HCT116 (cell line): ENCODE results near the gene GNB5. TPM values are rescaled to one million over a fixed set of nuclear protein-coding genes. Genes with fewer than 3 reads are reported as not detected.

Experiments used
- ATAC-seq: fragments of 200-7000 bp; cut with Tn5 transposase; 2 replicates; pipeline ENCODE4 v1.9.1; 2020; ENCODE audit warnings: mild to moderate bottlenecking, moderate library complexity
- BruUV-seq: library from RNA; stranded (reverse); fragments of 400-500 nt; replicated peaks from 2 replicates; lab custom pipeline; 2021; lab: Mats Ljungman, UMichigan
- CTCF ChIA-PET: fragments of 300-600 bp; sonication (Branson Sonifier 250); formaldehyde crosslinking; loops from one replicate; lab custom pipeline; 2021; ENCODE audit warnings: antibody characterized with exemption; lab: Charles Lee
- POLR2A ChIA-PET: fragments of 300-600, 350-600 bp; sonication (Branson Sonifier 250); formaldehyde crosslinking; loops from one replicate; lab custom pipeline; 2021; ENCODE audit warnings: antibody characterized with exemption; lab: Charles Lee
- RAD21 ChIA-PET, 2 experiments: fragments of 300-600 bp; sonication (Branson Sonifier 250); formaldehyde crosslinking; loops; one replicate each; lab custom pipeline; 2023; ENCODE audit warnings: low total read pairs in 2 of 2; ENCODE audit not compliant: uncharacterized antibody in 2 of 2, unreplicated experiment in 2 of 2, low non-redundant PET in 1 of 2; lab: Charles Lee
- DNase-seq: peaks from one replicate; pipeline ENCODE4 v3.0.0-alpha.2; 2010; ENCODE audit warnings: low read depth, low spot score
- H2AFZ ChIP-seq: fragments of 200-600 bp; shearing (Covaris generic), sonication (generic); 2 replicates; pipeline ENCODE4 v1.6.1; 2017; ENCODE audit warnings: low read depth, mixed run types, mixed read lengths, antibody characterized with exemption, low read length; ENCODE audit not compliant: poor library complexity, severe bottlenecking
- H3K27ac ChIP-seq: 2 replicates; pipeline ENCODE4 v1.5.1; 2012; ENCODE audit warnings: low read depth, low read length
- H3K27me3 ChIP-seq: fragments of 200-600 bp; sonication (generic); 2 replicates; pipeline ENCODE4 v1.6.1; 2016; ENCODE audit warnings: mixed run types, low read length, mixed read lengths; ENCODE audit not compliant: insufficient read depth
- H3K36me3 ChIP-seq, 2 experiments: fragments of 200-500 bp in 1 of 2; fragments of 200-600 bp in 1 of 2; sonication (Bioruptor generic) in 1 of 2; sonication (generic) in 1 of 2; 2 replicates each; pipeline versions ENCODE4 v1.5.1 to v1.6.1; 2014 to 2016; ENCODE audit warnings: low read length in 2 of 2, inconsistent platforms in 1 of 2, mixed read lengths in 1 of 2, mixed run types in 1 of 2; ENCODE audit not compliant: insufficient read depth in 2 of 2, control insufficient read depth in 1 of 2
- H3K4me1 ChIP-seq, 2 experiments: fragments of 200-600 bp in 1 of 2; sonication (generic) in 1 of 2; 2 replicates each; pipeline versions ENCODE4 v1.5.1 to v1.6.1; 2012 to 2017; ENCODE audit warnings: low read length in 2 of 2, inconsistent platforms in 1 of 2, mild to moderate bottlenecking in 1 of 2, mixed read lengths in 1 of 2, mixed run types in 1 of 2, moderate library complexity in 1 of 2; ENCODE audit not compliant: insufficient read depth in 2 of 2, control insufficient read depth in 1 of 2
- H3K4me2 ChIP-seq: fragments of 200-600 bp; sonication (generic); 2 replicates; pipeline ENCODE4 v1.6.1; 2017; ENCODE audit warnings: mixed run types, low read length, mixed read lengths
- H3K4me3 ChIP-seq, 2 experiments: fragments of 200-600 bp in 1 of 2; sonication (generic) in 1 of 2; replicated peaks in 1 of 2; 2 replicates each; pipeline ENCODE4 v1.5.1; 2011 to 2016; ENCODE audit warnings: low read length in 2 of 2, control low read depth in 1 of 2, low read depth in 1 of 2, mild to moderate bottlenecking in 1 of 2, mixed read lengths in 1 of 2, mixed run types in 1 of 2
- H3K79me2 ChIP-seq: fragments of 200-600 bp; sonication (generic); 2 replicates; pipeline ENCODE4 v1.6.1; 2017; ENCODE audit warnings: mild to moderate bottlenecking, mixed run types, low read length, moderate library complexity, mixed read lengths; ENCODE audit not compliant: insufficient read depth
- H3K9ac ChIP-seq: fragments of 200-600 bp; sonication (generic); 2 replicates; pipeline ENCODE4 v1.6.1; 2016; ENCODE audit warnings: low read length, mixed read lengths
- H3K9me2 ChIP-seq: fragments of 200-600 bp; sonication (generic), shearing (Covaris generic); 2 replicates; pipeline ENCODE4 v1.6.1; 2017; ENCODE audit warnings: mixed run types, mild to moderate bottlenecking, moderate library complexity; ENCODE audit not compliant: insufficient read depth
- H3K9me3 ChIP-seq, 2 experiments: fragments of 200-500 bp in 1 of 2; fragments of 200-600 bp in 1 of 2; sonication (Bioruptor generic) in 1 of 2; sonication (generic) in 1 of 2; 2 replicates each; pipeline ENCODE4 v1.6.1; 2014 to 2017; ENCODE audit warnings: low read length in 2 of 2, mixed read lengths in 2 of 2, inconsistent platforms in 1 of 2, low read depth in 1 of 2, mild to moderate bottlenecking in 1 of 2, mixed run types in 1 of 2, moderate library complexity in 1 of 2; ENCODE audit not compliant: control insufficient read depth in 1 of 2, insufficient read depth in 1 of 2
- H4K20me1 ChIP-seq: fragments of 200-600 bp; sonication (generic), shearing (Covaris generic); 2 replicates; pipeline ENCODE4 v1.6.1; 2017; ENCODE audit warnings: mixed run types, mild to moderate bottlenecking, moderate library complexity; ENCODE audit not compliant: insufficient read depth
- ATF3 ChIP-seq: IDR thresholded peaks from 2 replicates; pipeline ENCODE4 v1.6.1; 2012
- CBX3 ChIP-seq: IDR thresholded peaks from 2 replicates; pipeline ENCODE4 v1.6.1; 2012; ENCODE audit warnings: low read depth
- CEBPB ChIP-seq: IDR thresholded peaks from 2 replicates; pipeline ENCODE4 v1.6.1; 2012; ENCODE audit warnings: low read depth
- ZBTB33 ChIP-seq: IDR thresholded peaks from 2 replicates; pipeline ENCODE4 v1.6.1; 2011; ENCODE audit warnings: mild to moderate bottlenecking, low read length, moderate library complexity; ENCODE audit not compliant: insufficient replicate concordance; ENCODE audit errors: extremely low read depth
- ZFX ChIP-seq: fragments of 450-650 bp; IDR thresholded peaks from 2 replicates; pipeline ENCODE4 v1.6.1; 2017
- intact Hi-C: fragments of 100-400 bp; cut with micrococcal nuclease; formaldehyde crosslinking; loops from 2 replicates; pipeline ENCODE4 v1.10.0; 2022
- total RNA-seq: library from RNA; stranded (reverse); gene quantifications from one replicate; pipeline ENCODE4 v1.2.1, GENCODE V29; 2021; ENCODE audit not compliant: unreplicated experiment

GNB5 gene
- total RNA-seq, 1 experiment from 2014 or later = 27.6 TPM

DNA sequence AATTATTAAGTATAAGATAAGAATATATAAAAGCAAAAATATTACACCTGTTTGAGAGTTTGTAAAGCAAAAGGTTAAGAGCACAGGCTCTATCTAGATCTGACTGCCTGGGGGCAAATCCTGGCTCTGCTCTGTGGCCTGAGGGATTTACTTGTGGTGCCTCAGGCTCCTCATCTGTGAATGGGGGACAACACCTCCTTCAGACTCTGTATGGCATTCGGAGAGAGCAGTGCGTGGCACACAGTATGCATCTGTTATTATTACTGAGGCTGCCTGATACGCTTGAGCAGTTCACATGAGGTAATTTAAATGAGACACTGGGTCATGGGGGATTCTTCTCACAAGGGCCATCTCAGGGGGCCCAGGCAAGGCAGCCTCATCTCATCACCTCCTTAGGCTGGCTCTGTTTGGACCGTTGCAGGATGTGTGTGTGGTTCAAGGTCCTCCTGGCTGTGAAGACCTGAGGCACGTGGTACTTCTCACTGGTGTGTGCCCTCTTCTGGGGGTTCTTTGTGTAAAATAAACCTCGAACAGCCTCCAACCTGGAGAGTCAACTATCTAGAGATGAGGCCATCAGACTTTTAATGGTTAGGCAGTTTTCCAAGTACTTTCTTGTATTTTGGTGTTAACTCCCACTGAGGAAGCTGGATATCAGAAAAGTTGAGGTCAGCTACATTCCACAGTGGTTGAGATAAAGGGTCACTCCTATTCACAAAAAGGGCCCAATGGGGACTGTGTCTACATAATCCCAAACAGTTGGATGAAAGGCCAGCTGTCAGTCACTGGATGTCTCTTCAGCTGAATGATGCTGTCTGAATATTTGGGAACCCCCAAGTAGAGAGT, 9.0 kb downstream of the GNB5 start:
- Histone ChIP-seq H3K79me2 (peaks cover 14% of the 10 kb centered on the region; the same call in 1 of the 2 replicates), H4K20me1 (no peaks in the 10 kb centered on the region), H3K9ac (no peak overlapping the region), H3K27ac (no peak overlapping the region), H3K4me3 (no peak overlapping the region), H3K4me2 (no peak overlapping the region), H2AFZ (no peak overlapping the region), H3K36me3 (no peaks in the 10 kb centered on the region), H3K9me3 (peaks cover 0 to 4% of the 10 kb centered on the region in 2 experiments; a peak in 1 of 4 replicates), H3K9me2 (no peaks in the 10 kb centered on the region), H3K27me3 (no peaks in the 10 kb centered on the region), H3K4me1 (peaks cover 9 to 17% of the 10 kb centered on the region in 2 experiments; a peak in 3 of 4 replicates)
- no peak for DNase-seq
- ChIA-PET POLR2A (no interaction called here), CTCF (interaction anchor here (1.3 kb wide), 1 partner anchor 12 kb away, joined by 3 read pairs; no protein-coding TSS in a partner anchor), RAD21 (no interaction called here)
- ATAC-seq = no peak
- BruUV-seq = no TSS peak
- TF ChIP-seq ZBTB33 (no peak), CEBPB (no peak), ZFX (no peak), ATF3 (no peak), CBX3 (no peak)
- intact Hi-C loops = no loop called here
